ENCODE measurements around the gene LRRC49.
"Not testable (repeated sequence)": the region's sequence is repeated elsewhere in the genome, so short reads cannot be mapped to it uniquely, and the experiment has no call there.

DNA sequence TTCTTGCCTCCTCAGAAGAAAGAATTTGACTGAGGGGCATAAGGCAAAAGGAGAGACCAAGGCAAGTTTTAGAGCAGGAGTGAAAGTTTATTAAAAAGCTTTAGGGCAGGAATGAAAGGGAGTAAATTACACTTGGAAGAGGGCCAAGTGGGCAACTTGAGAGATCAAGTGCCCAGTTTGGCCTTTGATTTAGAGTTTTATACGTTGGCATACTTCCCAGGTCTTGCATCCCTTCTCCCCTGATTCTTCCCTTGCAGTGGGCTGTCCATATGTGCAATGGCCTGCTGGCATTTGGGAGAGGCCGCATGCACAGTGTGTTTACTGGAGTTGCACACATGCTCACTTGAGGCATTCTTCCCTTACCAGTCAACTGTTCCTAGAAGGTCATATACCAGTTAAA, 50.7 kb downstream of the LRRC49 start:
- TF ChIP-seq, protein P1, sequence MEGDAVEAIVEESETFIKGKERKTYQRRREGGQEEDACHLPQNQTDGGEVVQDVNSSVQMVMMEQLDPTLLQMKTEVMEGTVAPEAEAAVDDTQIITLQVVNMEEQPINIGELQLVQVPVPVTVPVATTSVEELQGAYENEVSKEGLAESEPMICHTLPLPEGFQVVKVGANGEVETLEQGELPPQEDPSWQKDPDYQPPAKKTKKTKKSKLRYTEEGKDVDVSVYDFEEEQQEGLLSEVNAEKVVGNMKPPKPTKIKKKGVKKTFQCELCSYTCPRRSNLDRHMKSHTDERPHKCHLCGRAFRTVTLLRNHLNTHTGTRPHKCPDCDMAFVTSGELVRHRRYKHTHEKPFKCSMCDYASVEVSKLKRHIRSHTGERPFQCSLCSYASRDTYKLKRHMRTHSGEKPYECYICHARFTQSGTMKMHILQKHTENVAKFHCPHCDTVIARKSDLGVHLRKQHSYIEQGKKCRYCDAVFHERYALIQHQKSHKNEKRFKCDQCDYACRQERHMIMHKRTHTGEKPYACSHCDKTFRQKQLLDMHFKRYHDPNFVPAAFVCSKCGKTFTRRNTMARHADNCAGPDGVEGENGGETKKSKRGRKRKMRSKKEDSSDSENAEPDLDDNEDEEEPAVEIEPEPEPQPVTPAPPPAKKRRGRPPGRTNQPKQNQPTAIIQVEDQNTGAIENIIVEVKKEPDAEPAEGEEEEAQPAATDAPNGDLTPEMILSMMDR (IDR thresholded peaks at IDR 0.05; ENCODE audit: insufficient read depth, low read depth, low read length): not testable (repeated sequence)
- TF ChIP-seq EZH2 (IDR thresholded peaks at IDR 0.05; ENCODE audit: insufficient read depth, low read length): not testable (repeated sequence)

Measured in astrocyte (in vitro differentiated cells and primary cell).